ENCODE measurements around the gene BSX. TPM values are rescaled to one million over a fixed set of nuclear protein-coding genes. Genes with fewer than 3 reads are reported as not detected.

BSX gene
- polyA plus RNA-seq, 4 donors, result not detected

DNA sequence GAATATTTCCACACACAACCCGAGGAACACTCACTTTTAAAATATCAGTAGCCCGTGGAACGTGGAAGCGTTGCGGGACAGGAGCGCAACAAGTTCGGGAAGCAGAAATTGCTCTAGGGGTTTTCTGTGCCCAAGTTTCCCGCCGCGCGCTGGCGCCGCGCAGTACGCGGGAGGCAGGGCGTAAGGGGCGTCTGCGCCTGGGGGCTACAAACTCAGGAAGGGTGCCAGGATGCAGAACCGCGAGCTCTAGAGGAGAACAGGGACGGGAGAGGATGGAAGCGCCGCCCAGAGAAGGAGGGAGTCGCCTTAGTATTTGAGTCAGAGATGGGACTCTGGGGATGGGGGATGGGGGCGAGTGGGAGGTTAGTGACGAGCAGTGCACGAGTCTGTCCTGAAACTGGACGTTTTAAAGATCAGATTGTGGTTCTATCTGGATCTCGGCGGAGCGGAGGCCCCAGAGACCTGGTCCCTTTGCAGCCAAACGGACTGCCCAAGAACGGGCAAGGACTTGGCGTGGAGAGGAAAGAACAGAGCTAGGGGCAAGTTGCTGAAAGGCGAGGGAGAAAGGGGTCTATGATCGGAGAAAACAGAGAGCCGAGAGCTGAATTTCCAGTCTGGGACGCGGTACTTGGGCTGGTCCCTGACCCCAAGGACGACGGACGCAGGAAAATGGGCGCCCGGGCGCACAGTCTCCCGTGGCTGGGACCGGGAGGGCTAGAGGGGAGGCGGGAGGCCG lies 4.7 kb downstream of the BSX start:
- peak in 1 of 2 donors; percentile 8 for DNase-seq
- Histone ChIP-seq H3K9me3 (ENCODE audit: control insufficient read depth in 2 of 2, insufficient read depth in 1 of 2, low read depth in 1 of 2, low read length in 1 of 2) (no peaks in the 10 kb centered on the region), H3K36me3 (ENCODE audit: control insufficient read depth in 3 of 3, insufficient read depth in 2 of 3, low read depth in 1 of 3, low read length in 3 of 3) (no peaks in the 10 kb centered on the region), H3K27me3 (ENCODE audit: control insufficient read depth in 3 of 3, insufficient read depth in 3 of 3, low read length in 3 of 3) (peaks cover 18 to 75% (median 41%) of the 10 kb centered on the region in 3 donors), H3K4me3 (ENCODE audit: low read depth in 1 of 3, low read length in 3 of 3) (no peak overlapping the region), H3K27ac (ENCODE audit: low read depth in 1 of 3, low read length in 2 of 3) (no peak overlapping the region), H3K4me1 (ENCODE audit: control insufficient read depth in 3 of 3, insufficient read depth in 2 of 3, low read depth in 1 of 3, low read length in 2 of 3) (no peaks in the 10 kb centered on the region)
- FAIRE-seq, result no peak
- 4 to 17% (median 11%) methylated on average over 40 to 50 of the region's 50 CpGs for WGBS, 3 donors

- Histone ChIP-seq H3K4me1 (ENCODE audit: control insufficient read depth in 3 of 3, insufficient read depth in 2 of 3, low read depth in 1 of 3, low read length in 2 of 3) (no peaks in the 10 kb centered on the region), H3K27me3 (ENCODE audit: control insufficient read depth in 3 of 3, insufficient read depth in 3 of 3, low read length in 3 of 3) (peaks cover 14 to 68% (median 38%) of the 10 kb centered on the region in 3 donors), H3K9me3 (ENCODE audit: control insufficient read depth in 2 of 2, insufficient read depth in 1 of 2, low read depth in 1 of 2, low read length in 1 of 2) (no peaks in the 10 kb centered on the region), H3K36me3 (ENCODE audit: control insufficient read depth in 3 of 3, insufficient read depth in 2 of 3, low read depth in 1 of 3, low read length in 3 of 3) (no peaks in the 10 kb centered on the region), H3K4me3 (ENCODE audit: low read depth in 1 of 3, low read length in 3 of 3) (no peak overlapping the region), H3K27ac (ENCODE audit: low read depth in 1 of 3, low read length in 2 of 3) (no peak overlapping the region)
- FAIRE-seq, result no peak
- WGBS, 3 donors, result 12 to 21% (median 16%) methylated on average over 21 of the region's 21 CpGs
- DNase-seq, result no peak
Measured at GRCh38 chr11:122976061-122976733, 5.4 kb downstream of the BSX start.

DNA sequence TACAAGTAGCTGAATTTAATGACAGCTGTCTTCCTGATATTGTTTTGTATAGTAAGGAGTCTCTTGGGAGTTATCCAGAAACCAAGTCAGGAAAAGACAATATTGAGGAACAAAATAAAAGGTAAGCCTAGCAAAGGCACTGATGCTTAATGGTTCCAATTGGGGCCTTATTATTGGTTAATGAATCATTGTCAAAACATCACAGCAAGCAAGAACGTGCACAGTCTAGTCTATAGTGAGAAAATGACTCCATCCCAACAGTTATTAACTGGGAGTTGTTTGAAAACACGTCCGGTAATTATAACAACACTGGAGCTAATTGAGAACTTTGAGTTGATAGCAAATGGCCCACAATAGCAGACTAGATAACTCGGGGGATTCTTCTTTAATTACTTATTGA lies 17.7 kb downstream of the BSX start:
- peaks cover 0 to 13% (median 6%) of the 10 kb centered on the region in 3 donors for H3K27me3 ChIP-seq (ENCODE audit: control insufficient read depth in 3 of 3, insufficient read depth in 3 of 3, low read length in 3 of 3)
- DNase-seq, result no peak
- no peak overlapping the region for H3K4me3 ChIP-seq (ENCODE audit: low read depth in 1 of 3, low read length in 3 of 3)
- H3K36me3 ChIP-seq (ENCODE audit: control insufficient read depth in 3 of 3, insufficient read depth in 2 of 3, low read depth in 1 of 3, low read length in 3 of 3), result no peaks in the 10 kb centered on the region
- H3K9me3 ChIP-seq (ENCODE audit: control insufficient read depth in 2 of 2, insufficient read depth in 1 of 2, low read depth in 1 of 2, low read length in 1 of 2), result no peaks in the 10 kb centered on the region
- WGBS, 3 donors, result 67 to 81% (median 70%) methylated on average over 4 of the region's 4 CpGs
- H3K27ac ChIP-seq (ENCODE audit: low read depth in 1 of 3, low read length in 2 of 3), result no peak overlapping the region
- H3K4me1 ChIP-seq (ENCODE audit: control insufficient read depth in 3 of 3, insufficient read depth in 2 of 3, low read depth in 1 of 3, low read length in 2 of 3), result no peaks in the 10 kb centered on the region
- FAIRE-seq, result no peak

- no peaks in the 10 kb centered on the region for H3K27me3 ChIP-seq (ENCODE audit: control insufficient read depth in 3 of 3, insufficient read depth in 3 of 3, low read length in 3 of 3)
- no peak for FAIRE-seq
- peaks cover 0 to 4% (median 0%) of the 10 kb centered on the region in 3 donors for H3K36me3 ChIP-seq (ENCODE audit: control insufficient read depth in 3 of 3, insufficient read depth in 2 of 3, low read depth in 1 of 3, low read length in 3 of 3)
- 75 to 82% (median 82%) methylated on average over 4 of the region's 4 CpGs for WGBS, 3 donors
- H3K4me3 ChIP-seq (ENCODE audit: low read depth in 1 of 3, low read length in 3 of 3), result no peak overlapping the region
- H3K4me1 ChIP-seq (ENCODE audit: control insufficient read depth in 3 of 3, insufficient read depth in 2 of 3, low read depth in 1 of 3, low read length in 2 of 3), result no peaks in the 10 kb centered on the region
- no peaks in the 10 kb centered on the region for H3K9me3 ChIP-seq (ENCODE audit: control insufficient read depth in 2 of 2, insufficient read depth in 1 of 2, low read depth in 1 of 2, low read length in 1 of 2)
- no peak overlapping the region for H3K27ac ChIP-seq (ENCODE audit: low read depth in 1 of 3, low read length in 2 of 3)
- DNase-seq, result no peak
Measured at GRCh38 chr11:122954455-122954854, 27.2 kb downstream of the BSX start.

- 62 to 73% (median 70%) methylated on average over 2 of the region's 2 CpGs for WGBS, 3 donors
- no peak overlapping the region for H3K4me3 ChIP-seq (ENCODE audit: low read depth in 1 of 3, low read length in 3 of 3)
- no peak overlapping the region for H3K27ac ChIP-seq (ENCODE audit: low read depth in 1 of 3, low read length in 2 of 3)
- H3K36me3 ChIP-seq (ENCODE audit: control insufficient read depth in 3 of 3, insufficient read depth in 2 of 3, low read depth in 1 of 3, low read length in 3 of 3), result peaks cover 0 to 11% (median 0%) of the 10 kb centered on the region in 3 donors
- FAIRE-seq (no peak), DNase-seq (no peak)
- no peaks in the 10 kb centered on the region for H3K4me1 ChIP-seq (ENCODE audit: control insufficient read depth in 3 of 3, insufficient read depth in 2 of 3, low read depth in 1 of 3, low read length in 2 of 3)
- no peaks in the 10 kb centered on the region for H3K27me3 ChIP-seq (ENCODE audit: control insufficient read depth in 3 of 3, insufficient read depth in 3 of 3, low read length in 3 of 3)
- no peaks in the 10 kb centered on the region for H3K9me3 ChIP-seq (ENCODE audit: control insufficient read depth in 2 of 2, insufficient read depth in 1 of 2, low read depth in 1 of 2, low read length in 1 of 2)
Measured at GRCh38 chr11:122951211-122951610, 30.4 kb downstream of the BSX start.

DNA sequence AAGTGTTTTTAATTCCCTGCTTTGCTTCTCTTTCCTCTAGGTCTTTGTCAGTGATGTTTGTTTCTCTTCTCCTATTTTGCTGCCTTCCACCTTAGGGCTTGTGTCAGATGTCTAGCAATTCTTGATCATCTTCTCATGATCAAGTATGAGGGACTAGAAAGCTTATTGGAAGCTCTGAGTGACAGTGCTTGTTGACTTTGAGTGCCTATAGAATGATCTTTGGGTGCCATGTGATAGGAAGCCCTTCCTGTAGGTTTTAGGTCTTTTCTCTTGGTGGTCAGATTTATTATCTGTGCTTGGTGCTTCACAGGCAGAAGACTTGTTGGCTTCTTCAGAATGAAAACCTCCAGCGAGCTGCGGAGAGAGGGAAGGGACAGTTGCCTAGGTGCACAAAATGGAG lies 43.1 kb downstream of the BSX start:
- Histone ChIP-seq H3K9me3 (ENCODE audit: control insufficient read depth in 2 of 2, insufficient read depth in 1 of 2, low read depth in 1 of 2, low read length in 1 of 2) (no peaks in the 10 kb centered on the region), H3K27me3 (ENCODE audit: control insufficient read depth in 3 of 3, insufficient read depth in 3 of 3, low read length in 3 of 3) (no peaks in the 10 kb centered on the region), H3K36me3 (ENCODE audit: control insufficient read depth in 3 of 3, insufficient read depth in 2 of 3, low read depth in 1 of 3, low read length in 3 of 3) (peaks cover 0 to 2% (median 0%) of the 10 kb centered on the region in 3 donors), H3K27ac (ENCODE audit: low read depth in 1 of 3, low read length in 2 of 3) (no peak overlapping the region), H3K4me3 (ENCODE audit: low read depth in 1 of 3, low read length in 3 of 3) (no peak overlapping the region), H3K4me1 (ENCODE audit: control insufficient read depth in 3 of 3, insufficient read depth in 2 of 3, low read depth in 1 of 3, low read length in 2 of 3) (no peaks in the 10 kb centered on the region)
- 96 to 100% (median 97%) methylated on average over 2 of the region's 2 CpGs for WGBS, 3 donors
- FAIRE-seq (no peak), DNase-seq (no peak)

DNA sequence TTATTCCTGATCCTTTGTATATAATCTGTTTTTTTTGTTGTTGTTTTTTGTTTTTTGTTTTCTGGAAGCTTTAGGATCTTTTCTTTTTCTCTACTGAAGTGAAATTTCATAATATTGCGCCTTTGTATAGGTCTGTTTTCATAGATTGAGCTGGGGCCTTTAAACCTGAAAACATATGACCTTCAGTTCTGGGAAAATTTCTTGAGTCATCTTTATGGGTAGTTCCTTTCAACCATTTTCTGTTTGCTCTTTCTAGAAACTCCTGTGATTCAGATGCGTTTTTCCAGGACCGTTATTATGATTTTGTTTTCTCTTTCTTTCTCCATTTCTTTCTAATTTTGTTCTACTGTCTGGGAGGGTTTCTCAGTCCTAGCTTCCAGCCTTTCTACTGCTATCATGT lies 43.7 kb downstream of the BSX start:
- Histone ChIP-seq H3K27me3 (ENCODE audit: control insufficient read depth in 3 of 3, insufficient read depth in 3 of 3, low read length in 3 of 3) (no peaks in the 10 kb centered on the region), H3K27ac (ENCODE audit: low read depth in 1 of 3, low read length in 2 of 3) (no peak overlapping the region), H3K36me3 (ENCODE audit: control insufficient read depth in 3 of 3, insufficient read depth in 2 of 3, low read depth in 1 of 3, low read length in 3 of 3) (peaks cover 0 to 2% (median 0%) of the 10 kb centered on the region in 3 donors), H3K4me1 (ENCODE audit: control insufficient read depth in 3 of 3, insufficient read depth in 2 of 3, low read depth in 1 of 3, low read length in 2 of 3) (no peaks in the 10 kb centered on the region), H3K9me3 (ENCODE audit: control insufficient read depth in 2 of 2, insufficient read depth in 1 of 2, low read depth in 1 of 2, low read length in 1 of 2) (no peaks in the 10 kb centered on the region), H3K4me3 (ENCODE audit: low read depth in 1 of 3, low read length in 3 of 3) (no peak overlapping the region)
- FAIRE-seq (no peak), DNase-seq (no peak)
- 76 to 84% (median 83%) methylated on average over 3 of the region's 3 CpGs for WGBS, 3 donors

- no peak for DNase-seq
- FAIRE-seq, result no peak
- Histone ChIP-seq H3K4me3 (ENCODE audit: low read depth in 1 of 3, low read length in 3 of 3) (no peak overlapping the region), H3K36me3 (ENCODE audit: control insufficient read depth in 3 of 3, insufficient read depth in 2 of 3, low read depth in 1 of 3, low read length in 3 of 3) (no peaks in the 10 kb centered on the region), H3K27ac (ENCODE audit: low read depth in 1 of 3, low read length in 2 of 3) (no peak overlapping the region), H3K4me1 (ENCODE audit: control insufficient read depth in 3 of 3, insufficient read depth in 2 of 3, low read depth in 1 of 3, low read length in 2 of 3) (no peaks in the 10 kb centered on the region), H3K27me3 (ENCODE audit: control insufficient read depth in 3 of 3, insufficient read depth in 3 of 3, low read length in 3 of 3) (no peaks in the 10 kb centered on the region), H3K9me3 (ENCODE audit: control insufficient read depth in 2 of 2, insufficient read depth in 1 of 2, low read depth in 1 of 2, low read length in 1 of 2) (no peaks in the 10 kb centered on the region)
- WGBS, 3 donors, result 60 to 69% (median 65%) methylated on average over 2 of the region's 2 CpGs
Measured at GRCh38 chr11:122933416-122933815, 48.2 kb downstream of the BSX start.
